ENCODE results near the gene DENND1A. TPM values are rescaled to one million over a fixed set of nuclear protein-coding genes. Genes with fewer than 3 reads are reported as not detected.

The DENND1A gene
- total and polyA plus RNA-seq, 2 of the 13 experiments (the other 11 are each of a cell fraction or from before 2014, with no cell fraction given), result 14.8 to 30.1 TPM

GRCh38 chr9:123678878-123679329 lies 251.0 kb downstream of the DENND1A start:
- H3K4me2 ChIP-seq (ENCODE audit: low read depth, low read length), result peak overlapping the region; percentile 91
- POLR2A ChIA-PET, result interaction anchor here (1.0 kb wide), 1 partner anchor 360 kb away, joined by 3 read pairs; no protein-coding TSS in a partner anchor

More at GRCh38 chr9:123678878-123679329, 251.0 kb downstream of the DENND1A start:
- Histone ChIP-seq H3K36me3 (replicated peaks in 1 of 2; ENCODE audit: control insufficient read depth in 1 of 2, insufficient read depth in 2 of 2, low read length in 2 of 2) (peaks cover 1 to 7% of the 10 kb centered on the region in 2 experiments; a peak in 1 of 5 replicates), H2AFZ (ENCODE audit: low read length) (no peak overlapping the region), H3K27ac (ENCODE audit: extremely low read length, insufficient read depth, low read length) (peak overlapping the region; percentile 66), H3K27me3 (ENCODE audit: control insufficient read depth in 1 of 2, insufficient read depth in 2 of 2, low read length in 2 of 2) (no peaks in the 10 kb centered on the region), H3K9me3 (ENCODE audit: low read length) (no peaks in the 10 kb centered on the region), H4K20me1 (ENCODE audit: insufficient read depth, low read length) (peaks cover 14% of the 10 kb centered on the region), H3K4me1 (ENCODE audit: insufficient read depth, low read length) (peaks cover 39% of the 10 kb centered on the region), H3K79me2 (ENCODE audit: insufficient read depth, low read length) (no peaks in the 10 kb centered on the region), H3K9ac (ENCODE audit: insufficient read depth, low read depth, low read length) (peak overlapping the region; percentile 53), H3K4me3 (replicated peaks in 1 of 3; ENCODE audit: insufficient read depth in 1 of 3, low read depth in 2 of 3, low read length in 3 of 3) (peak overlapping the region; percentile 23 to 63 (median 49); a peak in 4 of 6 replicates)
- FAIRE-seq, result no peak
- DNase-seq (ENCODE audit: low spot score), result peak; percentile 76
- WGBS (ENCODE audit: low lambda C conversion rate), result 2% methylated on average over 5 of the region's 5 CpGs
- in situ Hi-C loops (cut with HindIII; ENCODE audit: extremely low pct_ligation_motif_present, low pct_unique_long_range_greater_than_20kb) (no loop called here), intact Hi-C loops (cut with micrococcal nuclease; ENCODE audit: unreplicated experiment) (loop anchor here (1.0 kb wide), 2 partner anchors 63 to 244 kb away; no protein-coding TSS in a partner anchor)
- no peak for TF ChIP-seq ZNF264 (CRISPR knock-in tag; IDR thresholded peaks at IDR 0.05)
- no peak for TF ChIP-seq ZNF782 (CRISPR knock-in tag; IDR thresholded peaks at IDR 0.05; ENCODE audit: borderline replicate concordance)
- 0 out of 2 replicates have a peak, but pooled peaks have one; percentile 19 for TF ChIP-seq MBD4 (IDR thresholded peaks at IDR 0.05; ENCODE audit: borderline replicate concordance, low read length)
- TF ChIP-seq CREM (IDR thresholded peaks at IDR 0.05), result peak; percentile 57
- no peak for TF ChIP-seq CREM (CRISPR knock-in tag; IDR thresholded peaks at IDR 0.05)
- TF ChIP-seq SMYD3 (CRISPR knock-in tag; IDR thresholded peaks at IDR 0.05), result 0 out of 2 replicates have a peak, but pooled peaks have one; percentile 30
- no peak for TF ChIP-seq POLR2G (IDR thresholded peaks at IDR 0.05; ENCODE audit: low read depth, low read length)
- 0 out of 2 replicates have a peak, but pooled peaks have one; percentile 4 for TF ChIP-seq ZFP36L1 (CRISPR knock-in tag; IDR thresholded peaks at IDR 0.05)
- TF ChIP-seq NCOA2 (CRISPR knock-in tag; IDR thresholded peaks at IDR 0.05), result 0 out of 2 replicates have a peak, but pooled peaks have one; percentile 42
- TF ChIP-seq HMG20B (CRISPR knock-in tag; conservative IDR thresholded peaks at IDR 0.05), result no peak
- TF ChIP-seq BHLHE40 (IDR thresholded peaks at IDR 0.05; ENCODE audit: low read length), result no peak
- 0 out of 2 replicates have a peak, but pooled peaks have one; percentile 28 for TF ChIP-seq CSRNP1 (CRISPR knock-in tag; IDR thresholded peaks at IDR 0.05)
- TF ChIP-seq GFI1 (CRISPR knock-in tag; IDR thresholded peaks at IDR 0.05; ENCODE audit: borderline replicate concordance), result peak; percentile 92
- no peak for TF ChIP-seq E2F2 (CRISPR knock-in tag; IDR thresholded peaks at IDR 0.05; ENCODE audit: borderline replicate concordance)
- TF ChIP-seq PITX1 (CRISPR knock-in tag; IDR thresholded peaks at IDR 0.05), result peak; percentile 90; the same call in 1 of the 2 replicates
- BruUV-seq (replicated peaks), result no TSS peak
- CTCF ChIA-PET (ENCODE audit: low intra/inter-chr PET ratio, low total read pairs), result no interaction called here
- no peak for ATAC-seq
